ACC112 (cell line): ENCODE data around the gene CD1E.

Experiments used
- H2AFZ ChIP-seq: fragments of 200-600 bp; sonication (generic); one replicate; pipeline ENCODE4 v1.6.0; 2017; ENCODE audit warnings: antibody characterized with exemption, low read length; ENCODE audit not compliant: unreplicated experiment
- H3K27ac ChIP-seq: fragments of 200-600 bp; sonication (generic); 2 replicates; pipeline ENCODE4 v1.5.1; 2014; ENCODE audit warnings: low read depth, mild to moderate bottlenecking, antibody characterized with exemption, low read length, moderate library complexity
- H3K27me3 ChIP-seq: fragments of 200-600 bp; sonication (generic); 2 replicates; pipeline ENCODE4 v1.6.1; 2014; ENCODE audit warnings: mild to moderate bottlenecking, antibody characterized with exemption, low read length, moderate library complexity, mixed read lengths; ENCODE audit not compliant: insufficient read depth
- H3K36me3 ChIP-seq: fragments of 200-600 bp; sonication (generic); 2 replicates; pipeline ENCODE4 v1.6.1; 2016; ENCODE audit warnings: mild to moderate bottlenecking, antibody characterized with exemption, low read length, moderate library complexity, mixed read lengths; ENCODE audit not compliant: insufficient read depth
- H3K4me1 ChIP-seq: fragments of 200-600 bp; sonication (generic); one replicate; pipeline ENCODE4 v1.6.1; 2016; ENCODE audit warnings: low read length, mixed read lengths; ENCODE audit not compliant: insufficient read depth, unreplicated experiment, control insufficient read depth
- H3K4me3 ChIP-seq: fragments of 200-600 bp; sonication (generic); 2 replicates; pipeline ENCODE4 v1.5.1; 2014; ENCODE audit warnings: mild to moderate bottlenecking, low read depth, low read length
- H3K79me2 ChIP-seq: fragments of 200-600 bp; sonication (generic); one replicate; pipeline ENCODE4 v1.6.0; 2016; ENCODE audit warnings: low read length; ENCODE audit not compliant: control insufficient read depth, unreplicated experiment, insufficient read depth

Gene CD1E

GRCh38 chr1:158400871-158401270 lies 47.2 kb downstream of the CD1E start:
- no peak overlapping the region for H3K27ac ChIP-seq
- no peaks in the 10 kb centered on the region for H3K27me3 ChIP-seq
- H2AFZ ChIP-seq: no peak overlapping the region
- H3K4me3 ChIP-seq: no peak overlapping the region
- no peaks in the 10 kb centered on the region for H3K36me3 ChIP-seq
- H3K4me1 ChIP-seq: no peaks in the 10 kb centered on the region
- H3K79me2 ChIP-seq: no peaks in the 10 kb centered on the region

- H3K4me3 ChIP-seq: no peak overlapping the region
- H3K27ac ChIP-seq: no peak overlapping the region
- H3K36me3 ChIP-seq: no peaks in the 10 kb centered on the region
- no peaks in the 10 kb centered on the region for H3K27me3 ChIP-seq
- no peak overlapping the region for H2AFZ ChIP-seq
- no peaks in the 10 kb centered on the region for H3K79me2 ChIP-seq
- no peaks in the 10 kb centered on the region for H3K4me1 ChIP-seq
Measured at GRCh38 chr1:158407092-158407491, 53.4 kb downstream of the CD1E start.
